Measurements from ENCODE around the gene NUS1.
"Not testable (repeated sequence)": the region's sequence is repeated elsewhere in the genome, so short reads cannot be mapped to it uniquely, and the experiment has no call there.

Gene NUS1

GRCh38 chr6:117674991-117675657, at the start of gene NUS1:
TSS of gene NUS1 (plus strand) at chr6:117675469. CDS start at chr6:117675671, 202 bp downstream.
- peak; percentile 97 for DNase-seq (ENCODE audit: low spot score)

GRCh38 chr6:117627533-117627932, 47.7 kb upstream of the NUS1 start:
- DNase-seq (ENCODE audit: low spot score), result no peak

- DNase-seq (ENCODE audit: low spot score), result no peak
Observed at GRCh38 chr6:117629119-117629660, 46.1 kb upstream of the NUS1 start.

GRCh38 chr6:117637770-117638169, 37.5 kb upstream of the NUS1 start:
- DNase-seq (ENCODE audit: low spot score), result no peak

GRCh38 chr6:117642976-117643375, 32.3 kb upstream of the NUS1 start:
- no peak for DNase-seq (ENCODE audit: low spot score)

GRCh38 chr6:117651984-117652383, 23.3 kb upstream of the NUS1 start:
- not testable (repeated sequence) for DNase-seq (ENCODE audit: low spot score)

- DNase-seq (ENCODE audit: low spot score), result no peak
Observed at GRCh38 chr6:117653949-117654348, 21.3 kb upstream of the NUS1 start.

- DNase-seq (ENCODE audit: low spot score), result no peak
Observed at GRCh38 chr6:117655380-117655779, 19.9 kb upstream of the NUS1 start.

GRCh38 chr6:117666881-117667280, 8.4 kb upstream of the NUS1 start:
- DNase-seq (ENCODE audit: low spot score), result no peak

- DNase-seq (ENCODE audit: low spot score), result no peak
Observed at GRCh38 chr6:117668736-117669135, 6.5 kb upstream of the NUS1 start.

GRCh38 chr6:117674503-117674902, 766 bp upstream of the NUS1 start:
- DNase-seq (ENCODE audit: low spot score), result no peak

GRCh38 chr6:117675658-117676301, 511 bp downstream of the NUS1 start:
- DNase-seq (ENCODE audit: low spot score), result not testable (repeated sequence)

- DNase-seq (ENCODE audit: low spot score), result no peak
Observed at GRCh38 chr6:117676577-117677218, 1.4 kb downstream of the NUS1 start.

GRCh38 chr6:117677553-117678141, 2.4 kb downstream of the NUS1 start:
- DNase-seq (ENCODE audit: low spot score), result peak; percentile 10

GRCh38 chr6:117681162-117681741, 6.0 kb downstream of the NUS1 start:
- DNase-seq (ENCODE audit: low spot score), result no peak

- no peak for DNase-seq (ENCODE audit: low spot score)
Observed at GRCh38 chr6:117684749-117685148, 9.5 kb downstream of the NUS1 start.

GRCh38 chr6:117685359-117685758, 10.1 kb downstream of the NUS1 start:
- no peak for DNase-seq (ENCODE audit: low spot score)

- DNase-seq (ENCODE audit: low spot score), result no peak
Observed at GRCh38 chr6:117687021-117687648, 11.9 kb downstream of the NUS1 start.

GRCh38 chr6:117689584-117689983, 14.3 kb downstream of the NUS1 start:
- not testable (repeated sequence) for DNase-seq (ENCODE audit: low spot score)

GRCh38 chr6:117706504-117706903, 31.2 kb downstream of the NUS1 start:
- peak; percentile 58 for DNase-seq (ENCODE audit: low spot score)

GRCh38 chr6:117706936-117707509, 31.8 kb downstream of the NUS1 start:
- not testable (repeated sequence) for DNase-seq (ENCODE audit: low spot score)
